ENCODE results near the gene PTP4A2. TPM values are rescaled to one million over a fixed set of nuclear protein-coding genes. Genes with fewer than 3 reads are reported as not detected.
A peak's percentile ranks its signal among the peaks of the same experiment; 100 is the strongest.

PTP4A2 gene
- 225 and 397 TPM in 2 replicates for total RNA-seq (2014; rRNA removed; shearing (Covaris generic))

GRCh38 chr1:31938184-31938975 lies at the start of gene PTP4A2:
Gene PTP4A2 (minus strand): TSS chr1:31938368. CDS start chr1:31919065, 19,303 bp downstream.
- DNase-seq (ENCODE audit: low read depth), result peak; percentile 94

- DNase-seq (ENCODE audit: low read depth), result no peak
Observed at GRCh38 chr1:31987135-31987619, 49.0 kb upstream of the PTP4A2 start.

GRCh38 chr1:31985430-31985829 lies 47.3 kb upstream of the PTP4A2 start:
- DNase-seq (ENCODE audit: low read depth), result no peak

- DNase-seq (ENCODE audit: low read depth), result peak; percentile 35
Observed at GRCh38 chr1:31984419-31985347, 46.5 kb upstream of the PTP4A2 start.

GRCh38 chr1:31981972-31982371 lies 43.8 kb upstream of the PTP4A2 start:
- no peak for DNase-seq (ENCODE audit: low read depth)

GRCh38 chr1:31981456-31981839 lies 43.3 kb upstream of the PTP4A2 start:
- DNase-seq (ENCODE audit: low read depth), result no peak

GRCh38 chr1:31980835-31981455 lies 42.8 kb upstream of the PTP4A2 start:
- no peak for DNase-seq (ENCODE audit: low read depth)

GRCh38 chr1:31978843-31979400 lies 40.8 kb upstream of the PTP4A2 start:
- DNase-seq (ENCODE audit: low read depth), result no peak

- peak; percentile 53 for DNase-seq (ENCODE audit: low read depth)
Observed at GRCh38 chr1:31977385-31978131, 39.4 kb upstream of the PTP4A2 start.

- peak; percentile 69 for DNase-seq (ENCODE audit: low read depth)
Observed at GRCh38 chr1:31976401-31976800, 38.2 kb upstream of the PTP4A2 start.

- DNase-seq (ENCODE audit: low read depth), result no peak
Observed at GRCh38 chr1:31970873-31971272, 32.7 kb upstream of the PTP4A2 start.

- DNase-seq (ENCODE audit: low read depth), result no peak
Observed at GRCh38 chr1:31961536-31961935, 23.4 kb upstream of the PTP4A2 start.

GRCh38 chr1:31959521-31960340 lies 21.6 kb upstream of the PTP4A2 start:
- DNase-seq (ENCODE audit: low read depth), result no peak

GRCh38 chr1:31957701-31958674 lies 19.8 kb upstream of the PTP4A2 start:
- DNase-seq (ENCODE audit: low read depth), result no peak

- peak; percentile 98 for DNase-seq (ENCODE audit: low read depth)
Observed at GRCh38 chr1:31955917-31956736, 18.0 kb upstream of the PTP4A2 start.

GRCh38 chr1:31954607-31955283 lies 16.6 kb upstream of the PTP4A2 start:
- DNase-seq (ENCODE audit: low read depth), result peak; percentile 86

- DNase-seq (ENCODE audit: low read depth), result no peak
Observed at GRCh38 chr1:31952825-31953220, 14.7 kb upstream of the PTP4A2 start.
